NCI-H510A (cell line): ENCODE measurements around the gene MAML1.
A peak's percentile ranks its signal among the peaks of the same experiment; 100 is the strongest.
"Not testable (repeated sequence)": the region's sequence is repeated elsewhere in the genome, so short reads cannot be mapped to it uniquely, and the experiment has no call there.

Source experiments
- DNase-seq: peaks from one replicate; lab custom pipeline; 2025; lab: John Stamatoyannopoulos, UW

MAML1 gene

GRCh38 chr5:179732412-179732917, at the start of gene MAML1:
Gene MAML1, plus strand, starts transcription at chr5:179732822. Its CDS starts 291 bp downstream, at chr5:179733113.
- peak; percentile 94 for DNase-seq

GRCh38 chr5:179689212-179689611, 43.4 kb upstream of the MAML1 start:
- not testable (repeated sequence) for DNase-seq

- DNase-seq, result no peak
Measured at GRCh38 chr5:179694561-179694960, 38.1 kb upstream of the MAML1 start.

- no peak for DNase-seq
Measured at GRCh38 chr5:179696603-179697002, 36.0 kb upstream of the MAML1 start.

- no peak for DNase-seq
Measured at GRCh38 chr5:179697108-179697507, 35.5 kb upstream of the MAML1 start.

GRCh38 chr5:179697543-179697942, 35.1 kb upstream of the MAML1 start:
- DNase-seq, result not testable (repeated sequence)

GRCh38 chr5:179697993-179698934, 34.4 kb upstream of the MAML1 start:
- peak; percentile 90 for DNase-seq

- no peak for DNase-seq
Measured at GRCh38 chr5:179698935-179699615, 33.5 kb upstream of the MAML1 start, which contains the start of gene CANX. Gene CANX, plus strand, starts transcription at chr5:179698967. Its CDS starts 6,715 bp downstream, at chr5:179705682.

- no peak for DNase-seq
Measured at GRCh38 chr5:179699616-179700237, 32.9 kb upstream of the MAML1 start.

GRCh38 chr5:179700401-179700918, 32.2 kb upstream of the MAML1 start:
- DNase-seq, result no peak

GRCh38 chr5:179716286-179716685, 16.3 kb upstream of the MAML1 start:
- no peak for DNase-seq

GRCh38 chr5:179720222-179720621, 12.4 kb upstream of the MAML1 start:
- DNase-seq, result no peak

GRCh38 chr5:179724163-179724562, 8.5 kb upstream of the MAML1 start:
- no peak for DNase-seq

- DNase-seq, result no peak
Measured at GRCh38 chr5:179727106-179727505, 5.5 kb upstream of the MAML1 start.

GRCh38 chr5:179729303-179729702, 3.3 kb upstream of the MAML1 start:
- no peak for DNase-seq

GRCh38 chr5:179729727-179730126, 2.9 kb upstream of the MAML1 start:
- no peak for DNase-seq

- DNase-seq, result no peak
Measured at GRCh38 chr5:179730356-179730755, 2.3 kb upstream of the MAML1 start.

- DNase-seq, result no peak
Measured at GRCh38 chr5:179730852-179731251, 1.8 kb upstream of the MAML1 start.

- no peak for DNase-seq
Measured at GRCh38 chr5:179731791-179732411, 721 bp upstream of the MAML1 start.

GRCh38 chr5:179732918-179733771, 523 bp downstream of the MAML1 start:
- DNase-seq, result no peak

GRCh38 chr5:179733772-179734126, 1.1 kb downstream of the MAML1 start:
- DNase-seq, result no peak
